DMS79 treated with DMSO at 0.1 percent for 48 hours (cell line): ENCODE data around the gene GIMAP8.
"Not testable (repeated sequence)": the region's sequence is repeated elsewhere in the genome, so short reads cannot be mapped to it uniquely, and the experiment has no call there.

Experiments used
- DNase-seq: peaks from one replicate; lab custom pipeline; 2025; lab: John Stamatoyannopoulos, UW

Gene GIMAP8

GRCh38 chr7:150514748-150515222 lies 64.4 kb downstream of the GIMAP8 start, which contains the start of gene GIMAP7:
Gene GIMAP7 (plus strand): TSS chr7:150514872. CDS start chr7:150519975, 5,103 bp downstream.
- DNase-seq, result no peak

- DNase-seq, result no peak
Observed at GRCh38 chr7:150515248-150516147, 65.1 kb downstream of the GIMAP8 start.

DNA sequence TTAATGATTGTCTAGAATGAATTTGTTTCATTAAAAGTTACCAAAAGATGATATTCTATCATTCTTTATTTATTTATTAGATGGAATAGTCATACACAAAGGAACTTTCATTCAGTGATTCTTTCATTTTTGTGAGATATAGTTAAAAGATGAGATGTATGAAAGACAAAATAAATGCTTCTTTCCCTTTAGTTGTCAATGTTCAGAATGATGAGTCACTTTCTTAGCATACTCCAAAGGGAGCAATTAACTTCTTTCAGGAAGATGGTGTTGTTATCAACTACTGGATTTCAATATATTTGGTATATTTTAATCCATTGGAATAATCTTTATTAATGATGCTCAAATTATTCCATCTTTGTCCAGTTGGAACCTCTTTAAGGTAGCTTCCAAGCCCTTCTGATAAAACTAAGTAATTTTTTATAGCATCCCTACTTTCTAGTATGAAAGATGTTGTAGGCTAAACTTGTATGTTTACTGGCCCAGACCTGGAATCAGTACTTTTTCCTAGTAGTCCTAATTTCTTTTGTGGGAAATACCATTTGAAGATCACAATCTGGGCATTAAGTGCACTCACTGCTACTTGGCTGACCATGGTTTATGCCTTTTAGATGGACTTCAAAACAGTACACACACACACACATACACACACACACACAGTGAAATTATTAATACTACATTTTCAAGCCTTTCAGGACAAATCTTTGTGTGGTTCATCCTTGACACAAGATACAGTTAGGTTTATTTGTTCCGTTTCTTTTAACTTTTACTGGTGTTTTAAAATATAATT lies 66.7 kb downstream of the GIMAP8 start:
- no peak for DNase-seq

DNA sequence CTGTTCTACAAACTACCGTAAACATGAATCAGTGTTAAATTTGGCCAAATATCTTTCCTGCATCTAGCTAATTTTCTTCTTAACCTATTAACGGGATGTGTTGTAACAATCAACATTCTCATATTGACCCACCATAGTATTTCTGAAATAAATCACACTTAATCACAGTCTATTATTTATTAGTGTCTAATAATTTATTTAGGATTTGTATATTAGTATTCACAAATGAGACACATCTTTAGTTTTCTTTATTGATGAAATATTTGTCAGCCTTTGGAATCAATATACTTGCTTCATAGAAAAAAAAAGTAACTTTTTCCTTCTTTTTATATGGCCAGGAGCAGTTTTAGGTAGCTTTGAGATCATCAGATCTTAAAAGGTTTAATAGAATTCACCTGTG lies 68.9 kb downstream of the GIMAP8 start:
- no peak for DNase-seq

DNA sequence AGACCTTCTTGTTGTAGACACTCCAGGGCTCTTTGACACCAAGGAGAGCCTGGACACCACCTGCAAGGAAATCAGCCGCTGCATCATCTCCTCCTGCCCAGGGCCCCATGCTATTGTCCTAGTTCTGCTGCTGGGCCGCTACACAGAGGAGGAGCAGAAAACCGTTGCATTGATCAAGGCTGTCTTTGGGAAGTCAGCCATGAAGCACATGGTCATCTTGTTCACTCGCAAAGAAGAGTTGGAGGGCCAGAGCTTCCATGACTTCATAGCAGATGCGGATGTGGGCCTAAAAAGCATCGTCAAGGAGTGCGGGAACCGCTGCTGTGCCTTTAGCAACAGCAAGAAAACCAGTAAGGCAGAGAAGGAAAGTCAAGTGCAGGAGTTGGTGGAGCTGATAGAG lies 69.7 kb downstream of the GIMAP8 start:
- no peak for DNase-seq

- DNase-seq, result not testable (repeated sequence)
Observed at GRCh38 chr7:150522931-150523330, 72.5 kb downstream of the GIMAP8 start.

DNA sequence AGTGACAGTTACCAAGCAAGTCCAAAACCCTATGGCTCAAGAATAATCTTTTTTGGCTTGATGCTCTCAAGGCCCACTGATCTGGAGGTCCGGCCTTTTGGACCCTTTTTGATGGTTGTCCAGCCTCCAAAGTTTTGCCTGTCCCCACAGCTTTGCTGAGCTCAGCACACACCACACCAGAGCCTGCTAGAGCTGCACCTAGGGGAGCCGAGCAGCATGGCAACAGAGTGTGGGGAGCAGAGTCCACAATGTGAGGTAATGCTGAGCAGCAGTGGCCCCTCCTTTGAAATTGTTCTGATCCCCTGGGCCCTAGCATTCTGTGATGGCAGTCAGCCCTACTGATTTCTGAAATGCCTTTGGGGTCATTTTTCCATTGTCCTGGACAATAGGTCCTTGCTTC lies 73.6 kb downstream of the GIMAP8 start:
- no peak for DNase-seq
